K562 treated with DMSO at 1 percent for 12 hours (cell line): ENCODE data around the gene RGPD8. TPM values are rescaled to one million over a fixed set of nuclear protein-coding genes. Genes with fewer than 3 reads are reported as not detected.

Source experiments
- total RNA-seq: library from RNA; unstranded; fragments of 300-600 nt; gene quantifications from 2 replicates; pipeline ENCODE4 v1.2.3, GENCODE V29; 2022; ENCODE audit not compliant: insufficient read depth

The RGPD8 gene
- total RNA-seq, result 0.21 TPM in 1 of 2 replicates, not detected in the other

DNA sequence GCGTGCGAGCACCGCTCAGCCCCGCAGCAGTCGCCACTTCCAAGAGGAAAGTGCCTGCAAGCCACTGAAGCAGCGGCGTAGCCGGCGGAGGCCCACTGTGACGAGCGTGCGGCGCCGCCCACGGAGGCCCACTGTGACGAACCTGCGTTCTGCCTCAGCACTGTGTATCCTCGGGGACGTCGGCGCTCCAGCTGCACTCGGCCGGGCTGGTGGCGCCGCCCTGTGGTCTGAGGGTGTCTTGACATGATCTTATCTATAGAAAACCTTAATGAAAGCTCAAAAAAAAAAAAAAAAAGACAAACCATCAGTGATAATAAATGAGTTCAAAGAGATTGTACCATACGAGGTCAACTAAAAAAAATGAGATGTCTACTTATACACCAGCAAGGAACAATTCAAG, at the start of gene RGPD8:
Gene RGPD8 (minus strand): TSS at position 166 of the 400 bp plus-strand sequence. CDS start 192 bp downstream, outside the sequence.

DNA sequence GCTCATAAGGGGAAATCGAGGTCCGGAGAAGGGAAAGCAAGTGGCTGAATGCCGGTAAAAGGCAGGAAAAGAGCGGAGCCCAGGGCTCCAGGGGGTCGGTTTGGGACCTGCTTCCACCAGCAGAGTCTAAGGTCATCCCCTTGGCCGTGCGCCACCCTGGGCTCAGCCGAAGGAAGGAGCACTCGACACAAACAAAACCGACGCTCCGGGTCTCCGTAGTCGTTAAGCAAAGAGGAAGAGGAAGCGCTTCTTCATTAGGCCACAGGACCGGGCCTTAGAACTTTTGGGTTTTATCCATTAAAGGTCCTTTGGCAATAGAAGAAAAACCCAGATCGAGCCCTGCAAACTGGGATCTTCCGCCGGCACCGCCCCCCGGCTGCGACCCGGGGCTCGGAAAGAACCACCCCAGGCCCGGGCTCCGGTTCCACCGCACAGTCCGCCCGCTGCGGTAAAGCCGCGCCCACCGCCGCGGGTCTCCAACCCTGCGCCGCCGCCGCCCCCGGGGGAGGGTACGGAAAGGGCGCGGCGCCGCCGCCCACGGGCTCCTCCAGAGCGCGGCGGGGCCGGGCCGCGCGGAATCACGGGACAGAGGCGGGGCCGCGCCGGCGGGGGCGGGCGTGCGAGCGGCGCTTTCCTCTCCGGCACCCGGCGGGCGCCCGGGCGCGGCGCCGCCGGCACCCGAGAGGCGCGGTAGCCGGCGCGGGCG, 48.2 kb upstream of the RGPD8 start, which contains the start of gene TTL:
Gene TTL (plus strand): TSS at position 629 of the 706 bp plus-strand sequence. CDS start 189 bp downstream, outside the sequence.

Other genes with a start within 250 kb of the RGPD8 start
- 7.2 and 8.1 TPM in 2 replicates for gene ZC3H8, start 178.6 kb downstream of the RGPD8 start, total RNA-seq
- gene ZC3H6, start 158.0 kb downstream of the RGPD8 start, total RNA-seq, result 3.5 and 5.1 TPM in 2 replicates
- gene TTL, start 48.5 kb upstream of the RGPD8 start, total RNA-seq, result 9.1 and 33.2 TPM in 2 replicates
- gene POLR1B, start 108.8 kb upstream of the RGPD8 start, total RNA-seq, result 4.2 and 10.5 TPM in 2 replicates
- 47.4 and 90.1 TPM in 2 replicates for gene CHCHD5, start 151.0 kb upstream of the RGPD8 start, total RNA-seq
- 38.0 and 94.2 TPM in 2 replicates for gene SLC20A1, start 212.3 kb upstream of the RGPD8 start, total RNA-seq